GM18511 (cell line): ENCODE data around the gene IQGAP3.

Experiments
- ATAC-seq: cut with Tn5 transposase; IDR thresholded peaks from one replicate; pipeline ENCODE4 v1.9.1; 2021; ENCODE audit warnings: mild to moderate bottlenecking, moderate library complexity; ENCODE audit not compliant: unreplicated experiment

The IQGAP3 gene

DNA sequence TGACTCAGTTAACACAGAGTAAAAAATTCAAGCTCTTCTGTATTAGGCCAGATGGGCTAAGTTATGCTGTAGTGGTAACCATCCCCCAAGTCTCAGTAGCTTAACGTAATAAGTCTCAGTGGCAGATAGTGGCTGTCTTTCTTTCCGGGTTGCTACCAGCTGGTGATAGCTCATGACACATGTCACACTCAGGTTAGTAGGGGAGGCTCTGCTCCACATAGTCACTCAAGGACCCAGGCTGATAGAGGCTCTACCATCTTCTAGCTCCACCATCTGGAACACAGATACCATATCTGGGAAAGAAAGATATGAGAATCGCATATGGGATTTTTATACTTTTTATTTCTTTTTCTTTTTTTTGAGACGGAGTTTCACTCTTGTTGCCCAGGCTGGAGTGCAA lies 55.5 kb downstream of the IQGAP3 start:
- no peak for ATAC-seq

- ATAC-seq = no peak
Measured at GRCh38 chr1:156515956-156516355, 56.4 kb downstream of the IQGAP3 start.

DNA sequence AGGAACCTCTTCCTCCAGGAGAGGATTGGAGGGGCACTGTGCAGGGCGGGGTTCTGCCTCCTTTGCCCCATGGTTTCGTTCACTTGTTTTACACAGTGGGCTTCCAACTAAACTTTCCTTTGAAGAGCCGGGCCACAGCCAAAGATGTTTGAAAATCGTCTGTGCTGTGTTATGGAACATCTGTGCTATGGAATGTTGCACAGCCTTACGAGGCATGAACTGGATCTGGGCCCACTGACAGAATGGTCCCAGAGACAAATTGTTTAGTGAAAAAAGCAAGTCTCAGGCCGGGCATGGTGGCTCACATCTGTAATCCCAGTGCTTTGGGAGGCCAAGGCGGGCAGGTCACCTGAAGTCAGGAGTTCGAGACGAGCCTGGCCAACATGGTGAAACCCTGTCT lies 59.2 kb downstream of the IQGAP3 start:
- no peak for ATAC-seq

DNA sequence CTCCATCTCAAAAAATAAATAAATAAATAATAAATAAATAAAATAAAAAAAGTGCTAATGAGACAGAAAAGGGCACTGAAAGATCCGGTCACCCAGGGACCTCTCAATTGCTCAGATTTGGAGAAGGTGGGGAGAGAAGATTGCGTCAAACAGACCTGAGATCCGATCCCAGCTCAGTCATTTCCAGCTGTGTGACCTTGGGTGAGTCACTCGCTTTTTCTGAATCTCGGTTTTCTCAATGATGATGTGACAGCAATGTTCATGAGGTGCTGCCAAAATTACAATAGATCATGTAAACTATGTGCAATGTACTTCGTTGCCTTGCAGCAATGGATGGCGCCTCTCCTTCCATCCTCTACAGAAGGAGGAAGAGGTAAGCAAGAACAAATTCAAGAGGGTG lies 60.7 kb downstream of the IQGAP3 start:
- no peak for ATAC-seq

- no peak for ATAC-seq
Measured at GRCh38 chr1:156510709-156511108, 61.7 kb downstream of the IQGAP3 start.

DNA sequence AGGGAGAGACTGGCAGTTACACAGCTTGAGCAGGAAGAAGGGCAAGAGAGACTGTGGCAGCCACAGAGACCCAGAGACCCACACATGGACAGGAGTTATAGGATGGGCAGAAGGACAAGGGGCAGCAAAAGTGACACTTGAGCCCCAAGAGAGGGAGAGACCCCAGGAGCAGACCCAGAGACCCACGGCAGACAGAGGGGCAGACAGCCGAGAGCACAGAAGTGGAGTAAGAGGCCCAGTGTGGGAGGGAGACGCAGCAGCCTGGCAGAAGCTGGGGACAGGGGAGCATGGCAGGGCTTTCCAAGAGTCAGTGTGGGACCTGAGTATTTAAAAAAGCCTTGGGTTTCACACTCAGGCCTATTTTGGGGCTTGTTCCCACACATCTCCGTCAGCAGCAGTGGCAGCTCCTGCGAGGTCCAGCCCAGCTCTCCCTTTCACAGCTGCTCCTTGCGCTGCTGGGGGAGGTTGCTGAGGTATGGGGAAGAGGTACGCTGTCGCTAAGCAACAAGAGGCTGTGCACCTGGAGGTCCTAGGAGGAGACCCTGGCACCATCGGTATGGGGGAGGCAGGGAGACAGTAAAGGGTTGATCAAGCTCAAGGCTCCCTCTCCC lies 62.8 kb downstream of the IQGAP3 start:
- no peak for ATAC-seq

GRCh38 chr1:156508955-156509234 lies 63.5 kb downstream of the IQGAP3 start:
- no peak for ATAC-seq

GRCh38 chr1:156508205-156508954 lies 64.0 kb downstream of the IQGAP3 start:
- no peak for ATAC-seq

DNA sequence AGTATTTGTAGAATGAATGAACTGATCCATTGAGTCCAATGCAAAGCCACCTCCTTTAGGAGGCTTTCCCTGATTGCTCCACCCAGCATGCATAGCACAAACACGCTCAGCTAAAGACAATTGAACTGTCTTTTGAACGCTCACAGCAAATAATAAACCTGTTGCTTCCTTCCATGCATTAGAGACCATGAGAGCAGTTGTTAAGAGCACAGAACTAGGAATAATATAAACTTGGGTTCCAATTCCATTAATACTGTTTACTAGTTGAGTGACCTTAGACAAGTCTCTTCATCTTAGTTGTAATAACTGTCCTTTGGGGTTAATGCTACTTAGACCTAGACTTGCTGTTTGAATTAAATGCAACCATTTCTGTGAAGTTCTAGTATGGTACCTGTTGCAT lies 65.9 kb downstream of the IQGAP3 start:
- no peak for ATAC-seq

GRCh38 chr1:156505679-156506298 lies 66.6 kb downstream of the IQGAP3 start:
- ATAC-seq = no peak

DNA sequence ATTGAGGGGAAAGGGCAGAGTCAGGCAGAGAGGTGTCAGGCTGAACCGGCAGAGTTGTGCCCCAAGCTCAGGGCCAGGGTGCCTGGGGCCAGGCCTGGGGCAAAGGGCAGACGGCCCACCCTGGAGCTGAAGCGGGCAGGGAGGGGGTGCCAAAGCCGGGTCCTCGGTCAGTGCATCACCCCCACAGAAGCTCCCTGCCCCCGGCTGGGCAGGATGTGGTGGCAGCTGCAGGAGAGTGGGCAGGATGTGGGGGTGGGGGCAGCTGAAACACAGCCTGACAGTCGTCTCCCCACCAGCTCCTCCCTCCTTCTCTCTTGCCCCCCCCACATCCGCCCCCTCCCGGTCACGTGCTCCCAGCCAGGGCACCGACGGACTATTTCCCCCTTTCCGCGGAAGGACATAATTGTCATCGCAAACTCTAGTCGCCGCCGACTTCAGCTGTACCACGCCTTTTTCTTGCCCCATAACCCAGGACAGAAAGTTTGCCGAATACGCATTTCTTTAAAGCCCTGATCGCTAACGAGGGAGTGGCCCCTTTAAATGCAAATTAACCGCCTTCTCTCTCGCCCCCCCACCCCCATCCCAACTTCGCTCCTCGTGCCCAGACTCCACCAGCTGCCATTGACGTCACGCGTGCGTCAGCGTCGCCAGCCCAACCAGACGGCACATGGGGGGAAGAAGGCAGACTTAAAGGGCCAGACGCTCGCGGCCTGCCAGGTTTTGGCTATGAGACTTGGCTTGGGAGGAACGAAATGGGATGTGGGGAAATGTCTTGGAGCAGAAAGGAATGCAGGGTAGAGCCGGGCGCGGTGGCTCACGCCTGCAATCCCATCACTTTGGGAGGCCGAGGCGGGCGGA lies 67.3 kb downstream of the IQGAP3 start:
- peak; percentile 37 for ATAC-seq

GRCh38 chr1:156504438-156504813 lies 67.9 kb downstream of the IQGAP3 start:
- ATAC-seq = no peak

GRCh38 chr1:156503698-156504437 lies 68.5 kb downstream of the IQGAP3 start:
- no peak for ATAC-seq

DNA sequence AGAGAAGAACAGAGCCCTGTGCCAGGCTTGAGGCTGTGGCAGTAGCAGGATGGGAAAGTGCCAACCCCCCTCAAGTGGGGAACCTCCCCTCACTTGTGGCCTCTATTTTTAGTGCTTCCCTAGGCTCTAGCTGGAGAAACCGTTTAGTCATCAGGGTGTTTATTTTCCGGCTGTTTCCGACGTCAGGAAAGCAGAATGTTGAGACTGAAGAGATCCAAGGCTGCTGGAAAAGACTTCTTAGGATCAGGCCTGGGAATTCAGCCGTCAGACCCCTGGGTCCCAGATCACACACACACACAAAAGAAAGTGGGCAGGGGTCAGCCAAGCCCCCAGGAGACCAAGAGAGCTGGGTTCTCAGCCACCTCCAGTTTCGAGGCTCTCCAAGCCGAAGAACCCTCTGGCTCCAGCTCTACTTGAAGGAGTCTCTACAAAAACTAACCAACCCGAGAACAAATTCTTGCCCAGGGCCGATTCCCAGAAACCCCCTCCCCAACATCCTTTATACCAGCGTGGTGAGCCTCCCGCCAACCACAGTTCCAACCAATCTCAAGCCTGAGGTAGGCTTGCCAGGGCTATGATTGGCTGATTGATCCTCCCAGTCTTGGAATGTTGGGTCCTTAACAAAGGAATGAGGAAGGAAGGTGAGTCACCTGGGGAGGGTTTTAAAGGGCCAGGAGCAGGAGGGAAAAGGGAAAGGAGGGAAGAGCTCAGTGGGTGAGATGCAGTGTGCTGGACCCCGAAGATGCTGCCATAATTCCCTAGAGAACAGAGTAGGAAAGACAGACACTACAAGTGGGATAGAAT lies 69.3 kb downstream of the IQGAP3 start:
- ATAC-seq = no peak

- ATAC-seq = no peak
Measured at GRCh38 chr1:156502391-156502893, 69.9 kb downstream of the IQGAP3 start.

DNA sequence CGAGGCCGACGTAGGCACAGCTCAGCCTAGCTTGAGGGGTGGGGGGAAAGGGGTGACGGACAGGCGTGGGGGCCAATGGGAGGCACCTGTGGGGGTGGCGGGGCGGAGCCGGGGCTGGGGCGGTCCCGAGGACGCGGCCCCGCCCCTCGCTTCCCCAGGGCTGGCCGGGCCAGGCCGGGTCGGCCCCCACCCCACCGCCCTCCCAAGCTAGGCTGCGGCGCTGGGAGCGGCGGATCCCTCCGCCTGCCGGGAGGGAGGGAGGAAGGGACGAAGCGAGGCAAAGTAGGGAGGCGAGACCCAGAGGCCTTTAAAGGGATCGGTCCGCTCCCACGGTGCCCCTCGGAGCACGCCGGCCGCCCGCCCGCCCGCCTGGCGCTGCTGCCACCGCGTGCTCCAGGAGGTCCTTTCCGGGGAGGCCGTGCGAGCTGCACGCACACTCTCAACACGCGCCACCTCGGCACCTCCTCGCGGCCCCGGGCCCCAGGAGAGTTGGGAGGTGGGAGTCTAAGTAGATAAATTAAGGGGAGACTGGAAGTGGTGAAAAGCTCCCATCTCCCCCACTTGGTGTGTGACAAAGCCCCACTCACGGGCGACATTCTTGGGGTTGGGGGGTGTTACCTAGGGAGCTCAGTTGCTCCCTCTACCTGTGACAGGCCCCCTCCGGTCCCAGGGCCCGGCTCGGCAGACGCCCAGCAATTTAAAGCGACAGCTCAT lies 71.4 kb downstream of the IQGAP3 start:
- ATAC-seq = peak; percentile 67

DNA sequence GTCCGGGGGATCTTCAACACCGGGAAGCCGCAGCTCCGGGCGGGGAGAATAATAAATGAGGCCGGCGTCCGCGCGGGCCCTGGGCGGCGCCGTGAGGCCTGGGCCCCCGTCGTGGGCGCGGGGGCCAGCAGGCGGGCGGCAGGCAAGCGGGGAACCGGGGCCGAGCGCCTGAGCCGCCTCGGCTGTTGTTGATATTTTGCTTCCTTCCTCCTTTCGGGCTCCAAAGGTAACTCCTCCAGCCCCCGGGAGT lies 71.9 kb downstream of the IQGAP3 start, which contains the start of gene MEF2D:
MEF2D (minus strand) TSS at position 233 of the 250 bp plus-strand sequence. CDS start 17,483 bp downstream, outside the sequence.
- no peak for ATAC-seq

- ATAC-seq = peak; percentile 4
Measured at GRCh38 chr1:156499842-156500542, 72.4 kb downstream of the IQGAP3 start.
